ENCODE data around the gene ILKAP.

DNA sequence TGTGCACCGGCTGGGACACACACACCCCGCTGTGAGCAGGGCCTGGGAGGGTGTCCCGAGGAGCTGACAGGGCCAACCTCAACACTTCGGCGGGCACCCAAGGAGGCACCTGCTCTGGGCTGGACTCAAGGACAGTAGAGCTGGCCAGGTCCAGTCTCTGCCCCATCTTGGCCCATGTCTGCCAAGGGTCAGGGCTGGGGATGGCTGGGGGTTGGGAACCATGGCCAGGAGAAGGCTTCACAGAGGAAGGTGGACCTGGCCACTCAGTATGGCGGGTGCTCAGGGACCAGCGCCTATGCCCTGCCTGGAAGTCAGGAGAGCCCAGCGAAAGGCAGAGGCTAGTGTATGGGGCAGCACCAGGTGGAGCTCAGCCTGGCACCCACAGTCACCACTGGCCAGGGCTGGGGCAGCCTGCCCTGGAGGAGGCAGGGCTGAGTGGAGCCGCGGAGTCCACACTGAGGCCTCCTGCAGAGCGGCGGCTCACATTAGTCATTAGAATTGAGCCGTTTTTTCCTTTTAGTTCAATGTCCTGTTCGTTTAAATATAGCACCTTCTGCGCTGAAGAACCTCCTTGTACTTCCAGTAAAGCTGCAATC is 40.6 kb downstream of the ILKAP start:
- TF ChIP-seq, protein P1, sequence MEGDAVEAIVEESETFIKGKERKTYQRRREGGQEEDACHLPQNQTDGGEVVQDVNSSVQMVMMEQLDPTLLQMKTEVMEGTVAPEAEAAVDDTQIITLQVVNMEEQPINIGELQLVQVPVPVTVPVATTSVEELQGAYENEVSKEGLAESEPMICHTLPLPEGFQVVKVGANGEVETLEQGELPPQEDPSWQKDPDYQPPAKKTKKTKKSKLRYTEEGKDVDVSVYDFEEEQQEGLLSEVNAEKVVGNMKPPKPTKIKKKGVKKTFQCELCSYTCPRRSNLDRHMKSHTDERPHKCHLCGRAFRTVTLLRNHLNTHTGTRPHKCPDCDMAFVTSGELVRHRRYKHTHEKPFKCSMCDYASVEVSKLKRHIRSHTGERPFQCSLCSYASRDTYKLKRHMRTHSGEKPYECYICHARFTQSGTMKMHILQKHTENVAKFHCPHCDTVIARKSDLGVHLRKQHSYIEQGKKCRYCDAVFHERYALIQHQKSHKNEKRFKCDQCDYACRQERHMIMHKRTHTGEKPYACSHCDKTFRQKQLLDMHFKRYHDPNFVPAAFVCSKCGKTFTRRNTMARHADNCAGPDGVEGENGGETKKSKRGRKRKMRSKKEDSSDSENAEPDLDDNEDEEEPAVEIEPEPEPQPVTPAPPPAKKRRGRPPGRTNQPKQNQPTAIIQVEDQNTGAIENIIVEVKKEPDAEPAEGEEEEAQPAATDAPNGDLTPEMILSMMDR (conservative IDR thresholded peaks at IDR 0.05 in 1 of 2, IDR thresholded peaks at IDR 0.05 in 1 of 2; ENCODE audit: low read depth in 1 of 2, low read length in 2 of 2): no peak
- no peak for TF ChIP-seq EZH2 (IDR thresholded peaks at IDR 0.05; ENCODE audit: low read length, missing control alignments)

Data from fibroblast of lung (primary cell).